PC-9 (cell line): Measurements from ENCODE around the gene LPCAT2. TPM values are rescaled to one million over a fixed set of nuclear protein-coding genes. Genes with fewer than 3 reads are reported as not detected.
A peak's percentile ranks its signal among the peaks of the same experiment; 100 is the strongest.

Source experiments
- BruUV-seq: library from RNA; stranded (reverse); fragments of 400-500 nt; replicated peaks from 2 replicates; lab custom pipeline; 2021; lab: Mats Ljungman, UMichigan
- CTCF ChIA-PET: fragments of 300-600 bp; sonication (Branson Sonifier 250); formaldehyde crosslinking; loops from one replicate; lab custom pipeline; 2022; ENCODE audit warnings: antibody characterized with exemption; lab: Charles Lee
- POLR2A ChIA-PET: fragments of 300-600 bp; sonication (Branson Sonifier 250); formaldehyde crosslinking; loops from one replicate; lab custom pipeline; 2022; ENCODE audit warnings: antibody characterized with exemption; ENCODE audit not compliant: unreplicated experiment; lab: Charles Lee
- DNase-seq, 2 experiments: peaks; one replicate each; pipeline versions ENCODE4 v3.0.0 to v3.0.0-alpha.2; 2015 to 2022; ENCODE audit warnings: mixed read lengths in 1 of 2
- H2AFZ ChIP-seq: fragments of 200-600 bp; sonication (generic); 2 replicates; pipeline ENCODE4 v1.8.1; 2017; ENCODE audit warnings: antibody characterized with exemption
- H3F3A ChIP-seq: fragments of 200-600 bp; sonication (generic); 2 replicates; pipeline ENCODE4 v1.8.1; 2017; ENCODE audit warnings: antibody characterized with exemption, mild to moderate bottlenecking, low read depth; ENCODE audit not compliant: insufficient read depth
- H3K27ac ChIP-seq: fragments of 200-600 bp; sonication (generic); 2 replicates; pipeline ENCODE4 v1.6.1; 2016; ENCODE audit warnings: mixed run types
- H3K27me3 ChIP-seq: fragments of 200-600 bp; sonication (generic); 2 replicates; pipeline ENCODE4 v1.6.1; 2016; ENCODE audit warnings: low read depth, mixed run types; ENCODE audit not compliant: insufficient read depth
- H3K36me3 ChIP-seq: fragments of 200-600 bp; sonication (generic); 2 replicates; pipeline ENCODE4 v1.6.1; 2016; ENCODE audit warnings: low read depth, mixed run types
- H3K4me1 ChIP-seq: fragments of 200-600 bp; sonication (generic); replicated peaks from 2 replicates; pipeline ENCODE4 v1.6.1; 2016; ENCODE audit warnings: mixed run types; ENCODE audit not compliant: insufficient read depth
- H3K4me2 ChIP-seq: fragments of 200-600 bp; sonication (generic); 2 replicates; pipeline ENCODE4 v1.6.1; 2017; ENCODE audit warnings: mixed run types
- H3K4me3 ChIP-seq: fragments of 200-600 bp; sonication (generic); 2 replicates; pipeline ENCODE4 v1.6.1; 2016; ENCODE audit warnings: mixed run types
- H3K79me2 ChIP-seq: fragments of 200-600 bp; sonication (generic); 2 replicates; pipeline ENCODE4 v1.6.1; 2017; ENCODE audit warnings: low read depth, mixed run types
- H3K9me2 ChIP-seq: fragments of 200-600 bp; sonication (generic); 2 replicates; pipeline ENCODE4 v1.8.1; 2017; ENCODE audit warnings: mild to moderate bottlenecking; ENCODE audit not compliant: insufficient read depth
- H3K9me3 ChIP-seq: fragments of 200-600 bp; sonication (generic); 2 replicates; pipeline ENCODE4 v1.8.1; 2016; ENCODE audit warnings: low read depth; ENCODE audit not compliant: insufficient read depth
- H4K20me1 ChIP-seq: fragments of 200-600 bp; sonication (generic); 2 replicates; pipeline ENCODE4 v1.8.1; 2017; ENCODE audit not compliant: insufficient read depth
- EZH2 ChIP-seq: fragments of 200-600 bp; sonication (generic); IDR thresholded peaks from 2 replicates; pipeline ENCODE4 v1.8.0; 2017; ENCODE audit warnings: antibody characterized with exemption, low read depth
- intact Hi-C: fragments of 100-400 bp; cut with micrococcal nuclease; formaldehyde crosslinking; loops from one replicate; pipeline ENCODE4 v1.10.0; 2022; ENCODE audit not compliant: unreplicated experiment
- total RNA-seq: library from RNA; stranded (reverse); gene quantifications from 2 replicates; pipeline ENCODE4 v1.2.3, GENCODE V29; 2021
- TF ChIP-seq, protein P1 (sequence below): fragments of 200-600 bp; sonication (generic); conservative IDR thresholded peaks from 2 replicates; pipeline ENCODE4 v1.6.1; 2017; ENCODE audit warnings: mixed run types, antibody characterized with exemption, mild to moderate bottlenecking, moderate library complexity

The LPCAT2 gene
- total RNA-seq, 1 experiment from 2014 or later = 87.7 TPM

DNA sequence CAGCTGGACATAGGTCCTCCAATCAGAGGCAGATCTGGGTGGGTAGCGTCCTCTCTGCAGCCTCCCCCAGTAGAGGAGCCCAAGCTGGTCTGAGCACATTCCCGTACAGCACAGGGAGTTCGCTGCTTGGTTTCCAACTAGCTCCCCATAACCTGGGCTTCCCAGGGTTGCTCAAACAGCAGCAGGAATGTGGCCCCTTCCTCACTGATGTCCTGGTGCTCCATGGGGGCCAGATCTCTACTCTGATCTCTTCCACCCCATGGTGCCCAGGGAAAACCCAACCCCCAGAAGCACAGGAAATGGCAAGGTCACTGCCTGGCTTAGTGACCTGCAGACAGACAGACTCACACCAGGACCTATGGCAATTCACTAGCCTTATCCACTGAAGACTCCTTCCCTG, 41.0 kb upstream of the LPCAT2 start:
- Histone ChIP-seq H3K4me3 (no peak overlapping the region), H3K36me3 (no peaks in the 10 kb centered on the region), H3F3A (peaks cover 36% of the 10 kb centered on the region), H2AFZ (no peak overlapping the region), H3K27me3 (no peaks in the 10 kb centered on the region), H3K27ac (no peak overlapping the region), H3K79me2 (no peaks in the 10 kb centered on the region), H4K20me1 (no peaks in the 10 kb centered on the region), H3K9me3 (no peaks in the 10 kb centered on the region), H3K4me2 (no peak overlapping the region), H3K9me2 (no peaks in the 10 kb centered on the region), H3K4me1 (peaks cover 36% of the 10 kb centered on the region)
- no peak for DNase-seq
- intact Hi-C loops = no loop called here
- BruUV-seq = no TSS peak
- ChIA-PET POLR2A (no interaction called here), CTCF (interaction anchor here (0.6 kb wide), 1 partner anchor 155 kb away, joined by 3 read pairs; no protein-coding TSS in a partner anchor)
- no peak for TF ChIP-seq EZH2
- TF ChIP-seq, protein P1, sequence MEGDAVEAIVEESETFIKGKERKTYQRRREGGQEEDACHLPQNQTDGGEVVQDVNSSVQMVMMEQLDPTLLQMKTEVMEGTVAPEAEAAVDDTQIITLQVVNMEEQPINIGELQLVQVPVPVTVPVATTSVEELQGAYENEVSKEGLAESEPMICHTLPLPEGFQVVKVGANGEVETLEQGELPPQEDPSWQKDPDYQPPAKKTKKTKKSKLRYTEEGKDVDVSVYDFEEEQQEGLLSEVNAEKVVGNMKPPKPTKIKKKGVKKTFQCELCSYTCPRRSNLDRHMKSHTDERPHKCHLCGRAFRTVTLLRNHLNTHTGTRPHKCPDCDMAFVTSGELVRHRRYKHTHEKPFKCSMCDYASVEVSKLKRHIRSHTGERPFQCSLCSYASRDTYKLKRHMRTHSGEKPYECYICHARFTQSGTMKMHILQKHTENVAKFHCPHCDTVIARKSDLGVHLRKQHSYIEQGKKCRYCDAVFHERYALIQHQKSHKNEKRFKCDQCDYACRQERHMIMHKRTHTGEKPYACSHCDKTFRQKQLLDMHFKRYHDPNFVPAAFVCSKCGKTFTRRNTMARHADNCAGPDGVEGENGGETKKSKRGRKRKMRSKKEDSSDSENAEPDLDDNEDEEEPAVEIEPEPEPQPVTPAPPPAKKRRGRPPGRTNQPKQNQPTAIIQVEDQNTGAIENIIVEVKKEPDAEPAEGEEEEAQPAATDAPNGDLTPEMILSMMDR = no peak

- POLR2A ChIA-PET = no interaction called here
- no peak overlapping the region for H2AFZ ChIP-seq
- peaks cover 42% of the 10 kb centered on the region for H3K4me1 ChIP-seq
- no peak for DNase-seq
- no peaks in the 10 kb centered on the region for H3K79me2 ChIP-seq
- H3K27me3 ChIP-seq = no peaks in the 10 kb centered on the region
- H3K9me3 ChIP-seq = no peaks in the 10 kb centered on the region
- no peak overlapping the region for H3K4me2 ChIP-seq
- no peak overlapping the region for H3K27ac ChIP-seq
- H3F3A ChIP-seq = peaks cover 40% of the 10 kb centered on the region
- no peaks in the 10 kb centered on the region for H3K36me3 ChIP-seq
- no peaks in the 10 kb centered on the region for H3K9me2 ChIP-seq
- intact Hi-C loops = no loop called here
- no peaks in the 10 kb centered on the region for H4K20me1 ChIP-seq
- TF ChIP-seq, protein P1 = no peak
- TF ChIP-seq EZH2 = no peak
- BruUV-seq = no TSS peak
- no peak overlapping the region for H3K4me3 ChIP-seq
- CTCF ChIA-PET = interaction anchor here (1.8 kb wide), 1 partner anchor 60 kb away, joined by 4 read pairs; no protein-coding TSS in a partner anchor
Observed at GRCh38 chr16:55468352-55468990, 40.4 kb upstream of the LPCAT2 start.

DNA sequence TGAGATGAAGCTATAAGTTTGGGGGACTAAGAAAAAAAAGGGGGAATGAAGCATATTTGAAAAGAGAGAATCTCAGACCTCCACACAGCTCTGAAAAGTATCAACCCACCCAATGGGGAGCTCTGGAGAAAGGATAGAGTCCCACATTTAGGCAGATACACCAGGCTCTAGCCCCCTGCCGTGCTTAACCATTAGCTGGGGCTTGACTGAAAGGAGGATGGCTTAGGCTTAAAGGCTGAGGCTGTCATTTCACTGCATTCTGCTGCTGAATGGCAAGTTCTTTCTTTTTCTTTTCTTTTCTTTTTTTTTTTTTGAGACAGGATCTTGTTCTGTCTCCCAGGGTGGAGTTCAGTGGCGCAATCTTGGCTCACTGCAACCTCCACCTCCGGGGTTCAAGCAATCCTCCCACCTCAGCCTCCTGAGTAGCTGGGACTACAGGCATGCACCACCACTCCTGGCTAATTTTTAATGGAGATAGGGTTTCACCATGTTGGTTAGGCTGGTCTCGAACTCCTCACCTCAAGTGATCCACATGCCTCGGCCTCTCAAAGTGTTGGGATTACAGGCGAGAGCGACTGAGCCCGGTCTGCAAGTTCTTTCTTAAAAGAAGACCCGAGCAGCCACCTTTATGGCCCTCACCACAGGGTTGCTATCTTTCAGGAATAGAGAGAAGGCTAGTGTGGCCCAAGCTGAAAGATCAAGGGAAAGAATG, 38.9 kb upstream of the LPCAT2 start:
- CTCF ChIA-PET = interaction anchor here (0.7 to 3.1 kb wide), 4 partner anchors 31 to 887 kb away, joined by 3 to 18 read pairs (median 4); no protein-coding TSS in a partner anchor
- intact Hi-C loops = loop anchor here (1.0 to 5.0 kb wide), 8 partner anchors 30 to 1701 kb away; partner anchors contain the start of genes CES1, LPCAT2 and MT2A
- TSS peak; percentile 73 for BruUV-seq

More for the DNA sequence above, 38.9 kb upstream of the LPCAT2 start:
- DNase-seq = no peak
- H3K27me3 ChIP-seq = no peaks in the 10 kb centered on the region
- peak overlapping the region; percentile 95 for H3K27ac ChIP-seq
- H3K36me3 ChIP-seq = no peaks in the 10 kb centered on the region
- POLR2A ChIA-PET = interaction anchor here (0.5 to 0.6 kb wide), 4 partner anchors 33 to 1137 kb away, joined by 3 to 12 read pairs (median 8); no protein-coding TSS in a partner anchor
- H3K79me2 ChIP-seq = no peaks in the 10 kb centered on the region
- peaks cover 46% of the 10 kb centered on the region for H3F3A ChIP-seq
- H3K4me2 ChIP-seq = peak overlapping the region; percentile 71
- peaks cover 45% of the 10 kb centered on the region for H3K4me1 ChIP-seq
- TF ChIP-seq EZH2 = no peak
- TF ChIP-seq, protein P1 = no peak
- H4K20me1 ChIP-seq = no peaks in the 10 kb centered on the region
- no peaks in the 10 kb centered on the region for H3K9me3 ChIP-seq
- no peak overlapping the region for H3K4me3 ChIP-seq
- H3K9me2 ChIP-seq = no peaks in the 10 kb centered on the region
- H2AFZ ChIP-seq = no peak overlapping the region
